Peyer's patch (tissue), 4 donors: ENCODE data around the gene MFAP4.

Source experiments
- POLR2A ChIP-seq, 2 donors: fragments of 450-650 bp; IDR thresholded peaks; one replicate each; pipeline ENCODE4 v1.5.1; 2017; ENCODE audit warnings: antibody characterized with exemption in 2 of 2, mild to moderate bottlenecking in 2 of 2, moderate library complexity in 2 of 2
- TF ChIP-seq, protein P1 (sequence below), 6 experiments: fragments of 450-650 bp in 4 of 6; fragments of 200-600 bp in 2 of 6; sonication (generic) in 1 of 6; IDR thresholded peaks; one replicate each; pipeline ENCODE4 v1.5.1; 2017 to 2019; ENCODE audit warnings: antibody characterized with exemption in 6 of 6, mild to moderate bottlenecking in 3 of 6, moderate library complexity in 1 of 6

DNA sequence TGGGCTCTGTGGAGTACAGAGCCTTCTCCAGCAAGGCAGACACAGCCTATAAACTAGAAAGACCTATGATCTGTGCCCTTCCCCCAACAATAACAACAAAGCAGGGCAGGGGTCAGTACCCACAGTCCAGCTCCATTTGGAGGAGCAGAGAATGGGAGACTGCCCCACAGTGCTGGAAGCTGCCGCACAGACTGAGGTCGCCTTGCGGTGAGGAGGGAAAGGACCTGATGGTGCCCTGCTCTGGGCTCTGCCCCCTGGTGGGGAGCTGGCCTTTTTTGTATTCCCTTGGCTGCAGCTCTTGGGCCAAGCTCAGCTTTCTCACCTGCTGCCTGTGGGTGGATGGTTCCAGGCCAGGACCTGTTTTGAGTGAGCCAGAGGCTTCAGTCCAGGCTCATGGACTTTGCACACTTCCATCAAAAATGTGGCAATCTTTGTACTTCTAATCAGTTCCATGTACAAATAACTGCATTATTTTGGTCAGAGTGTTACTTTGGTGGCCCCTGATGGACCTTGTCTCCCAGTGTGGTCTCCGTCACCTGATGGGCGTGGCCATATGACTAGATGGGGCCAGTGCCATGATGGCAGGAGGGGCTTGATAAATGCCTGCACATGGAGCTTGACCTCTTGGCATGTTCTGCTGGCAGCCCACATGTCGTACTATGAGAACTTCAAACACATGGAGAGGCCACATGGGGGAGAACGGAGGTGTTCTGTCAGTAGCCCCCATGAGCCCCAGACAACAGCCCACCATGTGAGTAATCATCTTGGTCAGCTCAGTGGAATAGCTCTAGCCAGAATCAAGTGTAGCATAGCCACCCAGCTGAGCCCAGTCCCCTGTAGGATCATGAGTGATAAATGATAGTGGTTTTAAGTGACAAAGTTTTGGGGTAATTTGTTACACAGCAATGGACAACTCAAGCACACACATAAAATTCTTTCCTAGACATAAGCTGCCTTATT, 48.7 kb downstream of the MFAP4 start:
- TF ChIP-seq, protein P1, sequence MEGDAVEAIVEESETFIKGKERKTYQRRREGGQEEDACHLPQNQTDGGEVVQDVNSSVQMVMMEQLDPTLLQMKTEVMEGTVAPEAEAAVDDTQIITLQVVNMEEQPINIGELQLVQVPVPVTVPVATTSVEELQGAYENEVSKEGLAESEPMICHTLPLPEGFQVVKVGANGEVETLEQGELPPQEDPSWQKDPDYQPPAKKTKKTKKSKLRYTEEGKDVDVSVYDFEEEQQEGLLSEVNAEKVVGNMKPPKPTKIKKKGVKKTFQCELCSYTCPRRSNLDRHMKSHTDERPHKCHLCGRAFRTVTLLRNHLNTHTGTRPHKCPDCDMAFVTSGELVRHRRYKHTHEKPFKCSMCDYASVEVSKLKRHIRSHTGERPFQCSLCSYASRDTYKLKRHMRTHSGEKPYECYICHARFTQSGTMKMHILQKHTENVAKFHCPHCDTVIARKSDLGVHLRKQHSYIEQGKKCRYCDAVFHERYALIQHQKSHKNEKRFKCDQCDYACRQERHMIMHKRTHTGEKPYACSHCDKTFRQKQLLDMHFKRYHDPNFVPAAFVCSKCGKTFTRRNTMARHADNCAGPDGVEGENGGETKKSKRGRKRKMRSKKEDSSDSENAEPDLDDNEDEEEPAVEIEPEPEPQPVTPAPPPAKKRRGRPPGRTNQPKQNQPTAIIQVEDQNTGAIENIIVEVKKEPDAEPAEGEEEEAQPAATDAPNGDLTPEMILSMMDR (IDR thresholded peaks at IDR 0.05) = peak; percentile 35 to 73 (median 68)
- TF ChIP-seq POLR2A (IDR thresholded peaks at IDR 0.05) = no peak
